ENCODE results near the gene ARMC5. TPM values are rescaled to one million over a fixed set of nuclear protein-coding genes. Genes with fewer than 3 reads are reported as not detected.

The ARMC5 gene
- total RNA-seq, 1 experiment from 2014 or later: 11.3 TPM

DNA sequence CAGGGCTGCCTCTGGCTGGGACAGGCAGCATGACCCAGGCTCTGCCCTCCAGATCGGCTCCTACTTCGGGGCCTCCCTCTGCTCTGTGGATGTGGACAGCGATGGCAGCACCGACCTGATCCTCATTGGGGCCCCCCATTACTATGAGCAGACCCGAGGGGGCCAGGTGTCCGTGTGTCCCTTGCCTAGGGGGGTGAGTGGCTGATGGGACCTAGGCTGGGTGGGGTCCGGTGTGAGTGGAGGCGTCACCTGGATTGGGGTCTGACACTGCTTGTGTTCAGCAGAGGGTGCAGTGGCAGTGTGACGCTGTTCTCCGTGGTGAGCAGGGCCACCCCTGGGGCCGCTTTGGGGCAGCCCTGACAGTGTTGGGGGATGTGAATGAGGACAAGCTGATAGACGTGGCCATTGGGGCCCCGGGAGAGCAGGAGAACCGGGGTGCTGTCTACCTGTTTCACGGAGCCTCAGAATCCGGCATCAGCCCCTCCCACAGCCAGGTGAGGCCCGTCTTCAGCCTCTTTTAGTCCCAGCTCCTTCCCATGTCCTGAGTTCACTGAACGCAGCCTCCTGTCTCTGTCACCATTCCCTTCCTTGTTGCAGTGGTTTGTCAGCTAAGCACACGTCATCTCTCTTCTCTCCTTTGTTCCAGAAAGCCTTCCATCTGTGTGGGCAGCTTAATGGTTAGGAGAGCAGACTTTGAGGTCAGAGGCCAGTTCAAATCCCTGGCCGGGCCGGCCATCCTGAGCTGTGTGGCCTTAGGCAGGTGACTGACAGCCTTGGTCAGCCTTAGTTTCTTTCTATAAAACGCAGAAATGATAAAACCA lies 48.1 kb upstream of the ARMC5 start:
- no peak for DNase-seq (ENCODE audit: low spot score)
- peaks cover 4% of the 10 kb centered on the region; the same call in 1 of the 2 replicates for H3K27me3 Mint-ChIP-seq (ENCODE audit: low read depth)
- ATAC-seq: no peak
- H3K9me3 Mint-ChIP-seq: no peaks in the 10 kb centered on the region
- H3K4me3 Mint-ChIP-seq: no peak overlapping the region
- POLR2A ChIA-PET: interaction anchor here (1.1 kb wide), 1 partner anchor 39 kb away, joined by 5 read pairs; no protein-coding TSS in a partner anchor
- CTCF ChIA-PET: no interaction called here
- no peaks in the 10 kb centered on the region for H3K4me1 Mint-ChIP-seq
- TF ChIP-seq RORB (CRISPR knock-in tag; IDR thresholded peaks at IDR 0.05) (no peak), KAT7 (CRISPR knock-in tag; IDR thresholded peaks at IDR 0.05; ENCODE audit: borderline replicate concordance) (no peak), ZNF423 (CRISPR knock-in tag; IDR thresholded peaks at IDR 0.05) (no peak), PRRX2 (CRISPR knock-in tag; IDR thresholded peaks at IDR 0.05) (no peak)
- TF ChIP-seq, protein P1, sequence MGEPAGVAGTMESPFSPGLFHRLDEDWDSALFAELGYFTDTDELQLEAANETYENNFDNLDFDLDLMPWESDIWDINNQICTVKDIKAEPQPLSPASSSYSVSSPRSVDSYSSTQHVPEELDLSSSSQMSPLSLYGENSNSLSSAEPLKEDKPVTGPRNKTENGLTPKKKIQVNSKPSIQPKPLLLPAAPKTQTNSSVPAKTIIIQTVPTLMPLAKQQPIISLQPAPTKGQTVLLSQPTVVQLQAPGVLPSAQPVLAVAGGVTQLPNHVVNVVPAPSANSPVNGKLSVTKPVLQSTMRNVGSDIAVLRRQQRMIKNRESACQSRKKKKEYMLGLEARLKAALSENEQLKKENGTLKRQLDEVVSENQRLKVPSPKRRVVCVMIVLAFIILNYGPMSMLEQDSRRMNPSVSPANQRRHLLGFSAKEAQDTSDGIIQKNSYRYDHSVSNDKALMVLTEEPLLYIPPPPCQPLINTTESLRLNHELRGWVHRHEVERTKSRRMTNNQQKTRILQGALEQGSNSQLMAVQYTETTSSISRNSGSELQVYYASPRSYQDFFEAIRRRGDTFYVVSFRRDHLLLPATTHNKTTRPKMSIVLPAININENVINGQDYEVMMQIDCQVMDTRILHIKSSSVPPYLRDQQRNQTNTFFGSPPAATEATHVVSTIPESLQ (CRISPR knock-in tag; IDR thresholded peaks at IDR 0.05): no peak
- TF ChIP-seq, protein P2, sequence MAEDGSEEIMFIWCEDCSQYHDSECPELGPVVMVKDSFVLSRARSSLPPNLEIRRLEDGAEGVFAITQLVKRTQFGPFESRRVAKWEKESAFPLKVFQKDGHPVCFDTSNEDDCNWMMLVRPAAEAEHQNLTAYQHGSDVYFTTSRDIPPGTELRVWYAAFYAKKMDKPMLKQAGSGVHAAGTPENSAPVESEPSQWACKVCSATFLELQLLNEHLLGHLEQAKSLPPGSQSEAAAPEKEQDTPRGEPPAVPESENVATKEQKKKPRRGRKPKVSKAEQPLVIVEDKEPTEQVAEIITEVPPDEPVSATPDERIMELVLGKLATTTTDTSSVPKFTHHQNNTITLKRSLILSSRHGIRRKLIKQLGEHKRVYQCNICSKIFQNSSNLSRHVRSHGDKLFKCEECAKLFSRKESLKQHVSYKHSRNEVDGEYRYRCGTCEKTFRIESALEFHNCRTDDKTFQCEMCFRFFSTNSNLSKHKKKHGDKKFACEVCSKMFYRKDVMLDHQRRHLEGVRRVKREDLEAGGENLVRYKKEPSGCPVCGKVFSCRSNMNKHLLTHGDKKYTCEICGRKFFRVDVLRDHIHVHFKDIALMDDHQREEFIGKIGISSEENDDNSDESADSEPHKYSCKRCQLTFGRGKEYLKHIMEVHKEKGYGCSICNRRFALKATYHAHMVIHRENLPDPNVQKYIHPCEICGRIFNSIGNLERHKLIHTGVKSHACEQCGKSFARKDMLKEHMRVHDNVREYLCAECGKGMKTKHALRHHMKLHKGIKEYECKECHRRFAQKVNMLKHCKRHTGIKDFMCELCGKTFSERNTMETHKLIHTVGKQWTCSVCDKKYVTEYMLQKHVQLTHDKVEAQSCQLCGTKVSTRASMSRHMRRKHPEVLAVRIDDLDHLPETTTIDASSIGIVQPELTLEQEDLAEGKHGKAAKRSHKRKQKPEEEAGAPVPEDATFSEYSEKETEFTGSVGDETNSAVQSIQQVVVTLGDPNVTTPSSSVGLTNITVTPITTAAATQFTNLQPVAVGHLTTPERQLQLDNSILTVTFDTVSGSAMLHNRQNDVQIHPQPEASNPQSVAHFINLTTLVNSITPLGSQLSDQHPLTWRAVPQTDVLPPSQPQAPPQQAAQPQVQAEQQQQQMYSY (CRISPR knock-in tag; IDR thresholded peaks at IDR 0.05): no peak
- no peaks in the 10 kb centered on the region for H3K36me3 Mint-ChIP-seq
- no peak overlapping the region for H3K27ac Mint-ChIP-seq

DNA sequence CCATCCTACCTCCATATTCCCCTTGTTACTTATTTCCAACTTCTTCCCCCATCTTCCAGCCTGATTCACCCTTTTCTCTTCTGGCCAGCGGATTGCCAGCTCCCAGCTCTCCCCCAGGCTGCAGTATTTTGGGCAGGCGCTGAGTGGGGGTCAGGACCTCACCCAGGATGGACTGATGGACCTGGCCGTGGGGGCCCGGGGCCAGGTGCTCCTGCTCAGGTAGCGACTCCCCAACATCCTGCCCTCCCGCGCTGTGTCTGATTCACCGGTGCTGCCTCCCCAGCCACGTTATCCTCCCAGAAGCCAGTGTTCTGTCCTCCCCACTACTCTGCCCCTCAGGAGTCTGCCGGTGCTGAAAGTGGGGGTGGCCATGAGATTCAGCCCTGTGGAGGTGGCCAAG lies 46.6 kb upstream of the ARMC5 start:
- CTCF ChIA-PET: interaction anchor here (0.6 kb wide), 1 partner anchor 190 kb away, joined by 3 read pairs; no protein-coding TSS in a partner anchor
- no peaks in the 10 kb centered on the region for H3K4me1 Mint-ChIP-seq
- no peaks in the 10 kb centered on the region for H3K36me3 Mint-ChIP-seq
- no peak overlapping the region for H3K4me3 Mint-ChIP-seq
- DNase-seq (ENCODE audit: low spot score) (no peak), ATAC-seq (no peak)
- no peak for TF ChIP-seq ETV6 (CRISPR knock-in tag; IDR thresholded peaks at IDR 0.05)
- no peak for TF ChIP-seq ZNF423 (CRISPR knock-in tag; IDR thresholded peaks at IDR 0.05)
- TF ChIP-seq, protein P3, sequence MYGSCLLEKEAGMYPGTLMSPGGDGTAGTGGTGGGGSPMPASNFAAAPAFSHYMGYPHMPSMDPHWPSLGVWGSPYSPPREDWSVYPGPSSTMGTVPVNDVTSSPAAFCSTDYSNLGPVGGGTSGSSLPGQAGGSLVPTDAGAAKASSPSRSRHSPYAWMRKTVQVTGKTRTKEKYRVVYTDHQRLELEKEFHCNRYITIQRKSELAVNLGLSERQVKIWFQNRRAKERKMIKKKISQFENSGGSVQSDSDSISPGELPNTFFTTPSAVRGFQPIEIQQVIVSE (CRISPR knock-in tag; IDR thresholded peaks at IDR 0.05; ENCODE audit: borderline replicate concordance): no peak
- TF ChIP-seq PRRX2 (CRISPR knock-in tag; IDR thresholded peaks at IDR 0.05): no peak
- POLR2A ChIA-PET: no interaction called here
- H3K27me3 Mint-ChIP-seq (ENCODE audit: low read depth): peaks cover 4% of the 10 kb centered on the region; the same call in 1 of the 2 replicates
- no peak overlapping the region for H3K27ac Mint-ChIP-seq
- no peaks in the 10 kb centered on the region for H3K9me3 Mint-ChIP-seq

DNA sequence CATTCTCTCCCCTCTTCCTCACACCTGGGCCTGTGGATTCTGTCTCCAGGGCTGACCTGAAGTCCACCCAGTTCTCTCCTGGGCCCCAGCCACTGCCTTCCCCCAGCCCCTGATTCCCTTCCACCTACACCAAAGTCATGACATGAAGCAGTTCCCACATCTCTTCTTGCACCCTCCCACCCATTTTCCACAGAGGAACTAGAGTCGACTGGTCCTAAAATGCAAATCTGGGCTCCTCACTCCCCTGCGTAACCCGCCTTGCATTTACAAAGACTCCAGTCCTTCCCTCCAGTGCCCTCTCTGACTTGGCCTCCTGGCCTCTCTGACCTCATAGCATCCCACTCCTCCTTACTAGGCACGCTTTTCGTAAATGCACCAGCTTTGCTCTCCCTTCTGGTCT lies 45.9 kb upstream of the ARMC5 start:
- DNase-seq (ENCODE audit: low spot score) (no peak), ATAC-seq (no peak)
- H3K4me1 Mint-ChIP-seq: no peaks in the 10 kb centered on the region
- no peak overlapping the region for H3K4me3 Mint-ChIP-seq
- no peaks in the 10 kb centered on the region for H3K36me3 Mint-ChIP-seq
- peaks cover 4% of the 10 kb centered on the region for H3K27me3 Mint-ChIP-seq (ENCODE audit: low read depth)
- CTCF ChIA-PET: no interaction called here
- POLR2A ChIA-PET: no interaction called here
- peaks cover 6% of the 10 kb centered on the region for H3K9me3 Mint-ChIP-seq
- no peak overlapping the region for H3K27ac Mint-ChIP-seq
- TF ChIP-seq, protein P4, sequence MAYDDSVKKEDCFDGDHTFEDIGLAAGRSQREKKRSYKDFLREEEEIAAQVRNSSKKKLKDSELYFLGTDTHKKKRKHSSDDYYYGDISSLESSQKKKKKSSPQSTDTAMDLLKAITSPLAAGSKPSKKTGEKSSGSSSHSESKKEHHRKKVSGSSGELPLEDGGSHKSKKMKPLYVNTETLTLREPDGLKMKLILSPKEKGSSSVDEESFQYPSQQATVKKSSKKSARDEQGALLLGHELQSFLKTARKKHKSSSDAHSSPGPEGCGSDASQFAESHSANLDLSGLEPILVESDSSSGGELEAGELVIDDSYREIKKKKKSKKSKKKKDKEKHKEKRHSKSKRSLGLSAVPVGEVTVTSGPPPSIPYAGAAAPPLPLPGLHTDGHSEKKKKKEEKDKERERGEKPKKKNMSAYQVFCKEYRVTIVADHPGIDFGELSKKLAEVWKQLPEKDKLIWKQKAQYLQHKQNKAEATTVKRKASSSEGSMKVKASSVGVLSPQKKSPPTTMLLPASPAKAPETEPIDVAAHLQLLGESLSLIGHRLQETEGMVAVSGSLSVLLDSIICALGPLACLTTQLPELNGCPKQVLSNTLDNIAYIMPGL (CRISPR knock-in tag; IDR thresholded peaks at IDR 0.05): no peak
- TF ChIP-seq CREB1 (CRISPR knock-in tag; IDR thresholded peaks at IDR 0.05) (no peak), JAZF1 (CRISPR knock-in tag; IDR thresholded peaks at IDR 0.05) (no peak), KAT7 (CRISPR knock-in tag; IDR thresholded peaks at IDR 0.05; ENCODE audit: borderline replicate concordance) (no peak)
- TF ChIP-seq, protein P2 (CRISPR knock-in tag; IDR thresholded peaks at IDR 0.05): no peak
- TF ChIP-seq, protein P5, sequence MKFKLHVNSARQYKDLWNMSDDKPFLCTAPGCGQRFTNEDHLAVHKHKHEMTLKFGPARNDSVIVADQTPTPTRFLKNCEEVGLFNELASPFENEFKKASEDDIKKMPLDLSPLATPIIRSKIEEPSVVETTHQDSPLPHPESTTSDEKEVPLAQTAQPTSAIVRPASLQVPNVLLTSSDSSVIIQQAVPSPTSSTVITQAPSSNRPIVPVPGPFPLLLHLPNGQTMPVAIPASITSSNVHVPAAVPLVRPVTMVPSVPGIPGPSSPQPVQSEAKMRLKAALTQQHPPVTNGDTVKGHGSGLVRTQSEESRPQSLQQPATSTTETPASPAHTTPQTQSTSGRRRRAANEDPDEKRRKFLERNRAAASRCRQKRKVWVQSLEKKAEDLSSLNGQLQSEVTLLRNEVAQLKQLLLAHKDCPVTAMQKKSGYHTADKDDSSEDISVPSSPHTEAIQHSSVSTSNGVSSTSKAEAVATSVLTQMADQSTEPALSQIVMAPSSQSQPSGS (CRISPR knock-in tag; IDR thresholded peaks at IDR 0.05; ENCODE audit: borderline replicate concordance, low read depth): no peak
- TF ChIP-seq, protein P6, sequence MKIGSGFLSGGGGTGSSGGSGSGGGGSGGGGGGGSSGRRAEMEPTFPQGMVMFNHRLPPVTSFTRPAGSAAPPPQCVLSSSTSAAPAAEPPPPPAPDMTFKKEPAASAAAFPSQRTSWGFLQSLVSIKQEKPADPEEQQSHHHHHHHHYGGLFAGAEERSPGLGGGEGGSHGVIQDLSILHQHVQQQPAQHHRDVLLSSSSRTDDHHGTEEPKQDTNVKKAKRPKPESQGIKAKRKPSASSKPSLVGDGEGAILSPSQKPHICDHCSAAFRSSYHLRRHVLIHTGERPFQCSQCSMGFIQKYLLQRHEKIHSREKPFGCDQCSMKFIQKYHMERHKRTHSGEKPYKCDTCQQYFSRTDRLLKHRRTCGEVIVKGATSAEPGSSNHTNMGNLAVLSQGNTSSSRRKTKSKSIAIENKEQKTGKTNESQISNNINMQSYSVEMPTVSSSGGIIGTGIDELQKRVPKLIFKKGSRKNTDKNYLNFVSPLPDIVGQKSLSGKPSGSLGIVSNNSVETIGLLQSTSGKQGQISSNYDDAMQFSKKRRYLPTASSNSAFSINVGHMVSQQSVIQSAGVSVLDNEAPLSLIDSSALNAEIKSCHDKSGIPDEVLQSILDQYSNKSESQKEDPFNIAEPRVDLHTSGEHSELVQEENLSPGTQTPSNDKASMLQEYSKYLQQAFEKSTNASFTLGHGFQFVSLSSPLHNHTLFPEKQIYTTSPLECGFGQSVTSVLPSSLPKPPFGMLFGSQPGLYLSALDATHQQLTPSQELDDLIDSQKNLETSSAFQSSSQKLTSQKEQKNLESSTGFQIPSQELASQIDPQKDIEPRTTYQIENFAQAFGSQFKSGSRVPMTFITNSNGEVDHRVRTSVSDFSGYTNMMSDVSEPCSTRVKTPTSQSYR (CRISPR knock-in tag; IDR thresholded peaks at IDR 0.05): no peak
